SW 1271 (cell line): ENCODE measurements around the gene SASH1.

ENCODE experiments used
- DNase-seq, 2 experiments: peaks; one replicate each; lab custom pipeline; 2025; lab: John Stamatoyannopoulos, UW

SASH1 gene

DNA sequence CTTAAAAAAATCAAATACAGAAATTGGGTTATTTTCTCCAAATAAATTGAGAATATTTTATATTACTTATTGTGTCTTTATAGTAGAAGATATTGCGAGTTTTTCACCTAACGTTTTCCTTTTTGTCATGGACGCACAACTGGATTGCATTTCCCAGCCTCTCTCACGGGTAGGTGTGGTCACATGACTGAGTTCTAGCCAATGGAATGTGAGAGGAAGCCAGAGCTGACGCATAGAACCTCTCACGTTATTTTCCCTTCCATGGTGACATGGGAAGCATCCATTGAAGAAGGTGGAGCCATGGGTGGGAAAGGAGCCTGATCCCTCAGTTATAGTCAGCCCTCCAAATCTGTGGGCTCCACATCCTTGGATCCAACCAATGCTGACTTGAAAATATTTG lies 248.2 kb downstream of the SASH1 start:
- DNase-seq = no peak

DNA sequence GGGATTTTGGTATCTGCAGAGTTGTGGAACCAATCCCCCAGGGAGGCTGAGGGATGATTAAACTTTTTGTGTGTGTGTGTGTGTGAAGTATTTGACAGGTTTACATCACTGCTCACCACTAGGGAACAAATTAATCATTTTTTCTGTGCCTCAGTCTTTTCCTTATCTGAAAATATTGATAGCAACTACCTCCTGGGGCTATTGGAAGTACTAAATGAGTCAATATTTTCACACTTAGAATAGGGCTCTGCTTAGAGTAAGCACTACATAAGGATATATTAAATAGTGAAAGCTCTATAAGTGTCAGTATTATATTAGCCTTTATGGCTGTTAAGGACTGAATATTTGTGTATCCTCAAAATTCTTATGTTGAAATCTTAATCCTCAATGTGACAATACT lies 249.0 kb downstream of the SASH1 start:
- no peak for DNase-seq

- DNase-seq = no peak
These were observed 250.6 kb downstream of the SASH1 start for GRCh38 chr6:148593130-148593812.

- no peak for DNase-seq
These were observed 251.2 kb downstream of the SASH1 start for GRCh38 chr6:148593813-148594170.

GRCh38 chr6:148595550-148595949 lies 252.9 kb downstream of the SASH1 start:
- DNase-seq = no peak

DNA sequence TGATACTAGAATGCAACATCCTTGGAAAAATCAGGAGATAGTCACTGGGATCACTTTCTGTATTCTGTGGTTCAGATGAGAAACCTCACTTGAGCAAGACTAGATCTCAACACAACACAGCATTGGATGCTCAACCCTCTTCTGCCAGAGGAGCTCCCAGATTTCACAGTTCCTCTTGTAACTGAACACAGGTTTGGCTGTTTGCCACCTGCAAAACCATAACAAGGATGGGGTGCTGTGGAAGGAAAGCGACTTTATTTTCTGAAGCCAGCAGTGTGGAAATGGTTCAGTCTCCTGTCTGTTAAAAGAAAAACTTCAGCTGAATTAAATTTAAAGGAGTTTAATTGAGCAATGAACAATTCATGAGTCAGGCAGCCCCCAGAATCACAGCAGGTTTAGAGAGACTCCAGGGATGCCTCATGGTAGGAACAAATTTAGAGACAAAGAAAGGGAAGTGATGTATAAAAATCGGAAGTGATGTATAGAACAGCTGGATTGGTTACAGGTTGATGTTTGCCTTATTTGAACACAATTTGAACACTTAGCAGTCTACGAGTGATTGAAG lies 254.3 kb downstream of the SASH1 start:
- no peak for DNase-seq

- DNase-seq = no peak
These were observed 256.1 kb downstream of the SASH1 start for GRCh38 chr6:148598724-148599123.

- no peak for DNase-seq
These were observed 257.4 kb downstream of the SASH1 start for GRCh38 chr6:148599967-148600426.
